GM19397 (cell line): ENCODE data around the gene SFXN1.

Source experiments
- ATAC-seq: cut with Tn5 transposase; IDR thresholded peaks from one replicate; pipeline ENCODE4 v1.9.1; 2021; ENCODE audit warnings: mild to moderate bottlenecking, moderate library complexity; ENCODE audit not compliant: unreplicated experiment

Gene SFXN1

DNA sequence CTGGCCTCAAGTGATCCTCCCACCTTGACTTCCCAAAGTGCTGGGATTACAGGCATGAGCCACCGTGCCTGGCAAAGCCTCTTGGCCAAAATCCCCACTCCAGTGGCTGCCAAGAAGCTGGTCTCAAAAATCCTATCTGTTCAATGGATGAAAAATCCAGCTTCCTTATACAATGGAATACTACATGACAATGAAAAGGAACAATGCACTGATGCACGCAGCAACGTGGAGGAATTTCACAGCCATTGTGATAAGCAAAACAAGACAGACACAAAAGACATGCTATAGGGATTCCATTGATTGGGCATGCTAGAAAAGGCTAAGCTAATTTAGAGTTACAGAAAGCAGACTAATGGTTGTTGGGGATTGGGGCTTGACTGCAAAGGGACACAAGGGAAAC, 13.1 kb upstream of the SFXN1 start:
- no peak for ATAC-seq

DNA sequence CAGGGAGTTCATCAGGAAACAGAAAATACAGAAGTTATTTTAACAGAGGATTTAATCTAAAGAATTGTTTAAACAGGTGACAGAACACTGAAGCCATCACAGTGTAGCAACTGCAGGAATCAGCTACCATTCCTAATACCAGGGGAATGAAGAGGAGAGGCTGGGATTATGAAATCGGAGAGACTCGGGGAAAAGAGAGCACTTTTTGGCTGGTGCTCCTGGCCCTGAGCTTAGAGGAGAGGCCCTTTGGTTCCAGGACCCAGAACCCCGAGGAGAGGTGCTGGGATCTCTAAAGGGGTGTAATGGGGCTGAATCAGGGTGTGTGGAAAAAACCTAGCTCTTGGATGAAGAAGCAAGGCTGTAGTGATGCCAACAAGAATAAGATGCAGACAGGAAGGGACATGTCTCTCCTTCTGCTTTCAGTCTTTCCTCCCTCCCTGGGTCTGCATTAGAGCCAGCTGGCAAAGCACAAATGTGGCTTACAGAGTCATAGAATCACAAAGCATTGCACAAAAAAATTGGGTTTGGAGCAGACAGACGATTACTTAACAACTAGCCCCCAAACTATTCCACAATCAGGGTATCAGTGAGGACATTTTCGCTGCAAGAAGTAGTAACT, 11.6 kb upstream of the SFXN1 start:
- no peak for ATAC-seq

DNA sequence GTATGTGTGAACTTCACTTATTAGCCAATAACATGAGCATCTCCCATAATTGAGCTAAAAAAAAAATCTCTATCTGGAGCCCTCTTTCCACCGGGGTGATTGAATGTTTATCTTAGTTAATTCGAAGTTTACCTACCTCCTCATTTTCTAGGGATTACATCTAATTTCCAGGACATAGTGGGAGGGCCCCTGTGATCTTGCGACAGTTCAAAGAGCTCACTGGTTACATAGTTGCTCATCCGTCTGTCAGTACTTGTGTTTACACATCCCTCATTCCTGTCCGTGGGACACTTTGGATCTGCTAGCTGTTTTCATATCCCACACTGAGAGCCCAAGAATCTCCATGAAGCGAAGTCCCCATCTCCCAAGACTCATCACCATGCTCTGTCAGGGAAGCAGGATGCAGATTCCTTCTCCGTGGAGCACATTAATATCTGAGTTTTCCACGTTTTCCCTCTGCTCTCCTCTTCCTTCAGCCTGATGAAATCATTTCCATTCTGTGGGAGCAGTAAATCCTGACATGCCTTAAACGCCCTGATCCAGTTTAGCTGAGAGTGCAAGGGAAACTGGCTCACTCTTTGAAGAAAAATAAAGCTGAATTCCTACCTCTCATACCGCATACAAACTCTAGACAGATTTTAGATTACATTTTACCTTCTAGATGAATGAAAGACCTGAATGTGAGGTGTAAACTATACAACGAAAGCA, 10.2 kb upstream of the SFXN1 start:
- ATAC-seq: no peak

DNA sequence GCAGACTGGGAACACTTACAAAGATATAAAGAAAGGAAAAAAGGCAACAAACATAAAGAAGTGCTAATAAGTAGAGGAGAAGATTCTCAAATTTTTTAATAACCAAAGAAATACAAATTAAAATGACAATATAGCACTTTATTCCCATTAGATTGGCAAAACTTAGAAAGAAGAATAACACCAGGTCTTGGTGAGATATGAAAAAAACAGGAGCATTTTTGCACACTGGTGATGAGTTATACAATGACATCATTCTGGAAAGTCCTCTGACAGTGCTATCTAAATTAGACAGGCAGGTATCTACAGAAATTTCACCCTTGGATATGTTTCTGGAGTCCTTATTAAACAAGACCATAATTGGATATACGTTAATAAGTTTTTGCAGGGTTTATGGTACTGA, 9.5 kb upstream of the SFXN1 start:
- ATAC-seq: no peak

DNA sequence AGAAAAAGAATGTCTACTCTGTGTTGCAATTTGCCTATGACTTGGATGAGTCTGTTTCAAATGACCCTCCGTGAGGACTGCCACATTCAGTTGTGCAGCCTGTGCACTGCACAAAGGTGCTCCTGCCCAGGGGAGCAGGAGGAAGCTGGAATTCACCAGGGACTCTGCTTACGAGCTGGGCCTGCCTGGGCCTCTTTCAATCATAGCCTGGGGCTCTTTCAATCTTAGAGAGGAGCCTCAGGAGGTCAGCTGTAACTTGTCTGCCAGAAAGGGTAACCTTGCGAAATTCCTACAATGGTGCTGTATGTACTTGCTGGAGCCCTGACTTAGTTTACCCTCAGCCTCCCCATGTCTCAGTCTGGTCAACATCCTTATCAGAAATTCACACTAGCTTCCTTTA, 8.4 kb upstream of the SFXN1 start:
- ATAC-seq: no peak

DNA sequence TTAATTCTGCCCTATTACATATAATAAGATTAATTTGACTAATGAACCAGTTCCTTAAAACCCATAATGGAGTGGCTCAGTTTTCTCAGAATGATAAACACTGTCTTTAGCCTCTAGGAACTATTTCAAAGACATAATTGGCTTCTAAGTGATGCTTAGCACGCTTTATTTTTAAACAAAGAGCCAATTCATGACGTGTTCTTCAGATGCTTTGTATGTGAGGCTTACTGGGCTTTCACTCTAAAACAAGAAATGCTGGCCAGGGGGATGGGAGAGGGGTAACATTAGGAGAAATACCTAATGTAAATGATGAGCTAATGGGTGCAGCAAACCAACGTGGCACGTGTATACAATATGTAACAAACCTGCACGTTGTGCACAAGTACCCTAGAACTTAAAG, 7.6 kb upstream of the SFXN1 start:
- ATAC-seq: no peak

DNA sequence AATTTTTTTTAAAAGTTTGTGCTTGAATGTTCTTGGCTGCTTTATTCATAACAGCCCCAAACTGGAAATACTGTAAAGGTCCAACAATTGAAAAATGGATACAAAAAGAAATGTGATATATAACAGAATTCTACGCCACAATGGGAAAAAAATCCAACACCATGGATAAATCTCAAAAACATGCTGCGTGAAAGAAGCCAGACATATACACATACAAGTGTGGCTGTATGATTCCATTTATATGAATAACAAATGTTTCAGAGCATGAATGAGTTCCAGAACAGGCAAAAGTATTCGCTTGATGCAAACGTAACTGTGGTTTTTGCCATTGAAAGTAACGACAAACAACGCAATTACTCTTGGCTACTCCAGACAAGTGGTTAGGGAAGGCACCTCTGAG, 7.2 kb upstream of the SFXN1 start:
- ATAC-seq: no peak

DNA sequence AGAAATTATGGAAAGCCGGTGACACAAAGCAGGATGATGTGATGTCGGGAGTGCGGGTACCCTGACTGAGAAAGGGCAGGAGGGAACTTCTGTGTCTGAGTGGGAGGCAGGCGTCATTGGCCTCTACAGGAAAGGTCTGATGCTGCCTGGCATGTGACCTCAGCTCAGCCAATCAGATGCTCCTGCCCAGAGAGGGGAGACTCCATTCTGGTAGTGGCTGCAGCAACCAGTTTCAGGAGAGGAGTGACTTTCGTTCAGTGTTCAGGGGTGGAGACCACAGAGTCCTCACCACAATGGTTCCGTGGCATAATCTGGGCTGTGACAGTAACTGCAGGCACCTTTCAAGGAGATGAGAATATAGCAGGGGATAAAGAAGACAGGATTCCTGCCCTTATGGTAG, 6.7 kb upstream of the SFXN1 start:
- no peak for ATAC-seq

DNA sequence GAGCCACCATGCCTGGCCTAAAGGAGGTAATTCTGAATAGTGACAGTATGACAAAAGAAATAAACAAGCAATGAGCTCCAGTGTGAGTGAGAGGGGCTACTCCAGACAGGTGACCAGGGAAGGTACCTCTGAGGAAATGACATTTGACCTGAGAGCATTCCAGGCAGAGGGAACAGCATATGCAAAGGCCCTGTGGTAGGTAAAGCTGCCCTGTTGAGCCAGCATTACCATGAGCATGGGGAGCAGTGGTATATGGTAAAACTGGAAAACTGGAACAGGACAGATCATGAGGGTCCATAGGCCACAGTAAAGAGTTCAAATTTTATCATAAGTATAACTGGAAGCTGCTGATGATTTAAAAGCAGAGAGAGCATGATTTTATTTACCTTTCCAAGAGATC, 6.0 kb upstream of the SFXN1 start:
- no peak for ATAC-seq

DNA sequence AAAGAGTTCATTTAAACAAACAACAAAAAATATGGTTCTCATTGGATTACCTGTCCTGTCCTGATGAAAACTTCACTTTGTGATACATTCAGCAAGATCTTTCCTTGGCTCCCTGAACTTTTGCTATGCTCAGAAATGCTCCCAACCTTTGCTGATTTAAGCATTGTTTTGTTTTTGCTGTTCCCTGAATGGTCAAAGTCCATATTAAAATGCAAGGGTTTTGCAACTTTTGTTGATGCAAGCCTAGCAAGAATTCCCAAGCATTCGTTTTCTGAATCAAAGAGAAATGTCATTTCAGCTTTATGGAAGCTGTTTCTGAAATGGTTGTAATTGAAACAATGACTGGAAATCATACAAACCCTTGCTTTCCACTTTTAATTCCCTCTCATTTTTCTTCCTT, 3.1 kb upstream of the SFXN1 start:
- no peak for ATAC-seq

DNA sequence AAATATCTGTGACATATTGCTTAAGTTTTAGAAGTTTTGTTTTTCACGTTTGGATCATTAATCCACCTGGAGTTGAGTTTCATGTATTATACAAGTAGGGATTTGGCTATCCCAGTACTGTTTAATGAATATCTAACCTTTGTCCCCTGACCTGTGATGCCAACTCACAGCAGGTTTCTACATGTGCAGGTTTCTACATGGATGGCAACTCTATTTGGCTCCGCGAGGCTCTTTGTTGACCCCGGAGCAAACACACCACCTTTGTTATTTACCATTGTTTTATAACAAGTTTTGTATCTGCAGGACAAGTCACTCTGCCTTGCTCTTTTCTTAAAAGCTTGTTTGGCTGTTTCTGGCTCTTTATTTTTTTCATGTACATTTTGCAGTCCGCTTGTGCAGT, 920 bp upstream of the SFXN1 start:
- ATAC-seq: no peak

DNA sequence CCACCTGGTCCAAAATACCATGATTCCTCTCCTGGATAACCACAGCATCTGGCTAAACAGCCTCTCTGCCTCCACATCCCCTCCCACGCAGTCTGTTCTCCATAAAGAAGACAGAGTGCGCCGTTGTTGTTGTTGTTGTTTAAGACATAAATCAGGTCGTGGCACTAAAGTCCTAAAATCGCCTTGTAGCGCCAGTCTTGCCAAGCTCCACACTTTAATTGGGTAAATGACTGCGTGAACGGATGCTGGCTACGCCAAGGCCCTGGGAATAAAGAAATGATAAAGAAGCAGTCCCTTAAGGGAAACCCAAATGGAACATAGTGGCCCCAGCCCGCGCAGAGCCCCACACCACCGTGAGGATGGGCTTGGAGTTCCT, 364 bp upstream of the SFXN1 start:
- no peak for ATAC-seq

DNA sequence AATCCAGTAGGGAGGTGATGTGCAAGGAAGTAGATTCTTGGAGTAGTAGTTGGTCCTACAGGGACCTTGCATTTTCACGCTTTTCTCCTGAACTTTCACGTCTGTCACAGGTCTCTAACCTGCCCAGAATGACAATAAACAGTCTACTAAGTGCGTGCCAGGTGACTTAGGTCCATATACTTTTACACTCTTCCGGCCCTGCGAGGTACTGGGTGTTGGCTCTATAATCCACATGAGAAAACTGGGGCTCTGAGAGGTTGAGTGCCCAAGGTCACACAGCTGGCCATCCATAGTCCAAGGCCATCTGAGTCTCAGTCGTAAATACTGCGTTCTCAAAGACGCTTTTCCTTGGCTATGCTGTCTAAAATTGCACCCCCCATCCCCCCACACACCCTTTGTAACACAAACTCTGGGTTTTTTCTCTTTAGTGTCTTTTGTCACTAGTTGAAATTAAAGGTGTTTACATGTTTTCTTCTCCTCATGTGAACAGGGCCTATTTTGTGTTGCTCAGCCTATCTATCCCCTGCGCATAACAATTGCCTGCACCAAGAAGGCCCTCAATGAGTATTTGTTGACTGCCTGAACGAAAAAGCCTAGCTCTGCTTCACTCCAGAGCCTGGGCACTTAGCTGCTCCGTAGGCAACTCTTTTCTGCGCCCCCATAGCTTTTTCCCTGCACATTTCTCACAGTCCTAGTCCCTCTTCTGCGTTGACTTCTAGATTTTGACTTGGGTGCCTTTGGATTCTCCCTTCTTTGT, 943 bp downstream of the SFXN1 start:
- peak; percentile 6 for ATAC-seq

DNA sequence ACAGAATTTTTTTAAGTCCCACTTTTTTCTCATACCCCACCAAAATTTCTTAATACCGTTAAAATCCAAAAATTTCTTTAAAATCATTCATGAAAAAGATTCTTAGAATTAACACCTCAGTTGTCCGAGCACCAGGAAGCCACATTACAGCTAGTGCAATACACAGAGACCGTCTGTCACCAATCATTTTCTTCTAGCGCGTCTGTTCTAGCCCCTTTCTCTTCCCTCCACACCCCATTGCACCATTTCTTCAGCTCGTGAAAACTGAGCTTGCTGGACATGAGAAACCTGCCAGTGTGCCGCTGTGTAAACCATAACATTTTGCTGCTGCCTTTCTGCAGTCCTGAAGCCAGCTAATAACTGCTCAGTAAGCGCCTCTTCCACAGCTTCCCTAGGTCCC, 5.0 kb downstream of the SFXN1 start:
- ATAC-seq: no peak

DNA sequence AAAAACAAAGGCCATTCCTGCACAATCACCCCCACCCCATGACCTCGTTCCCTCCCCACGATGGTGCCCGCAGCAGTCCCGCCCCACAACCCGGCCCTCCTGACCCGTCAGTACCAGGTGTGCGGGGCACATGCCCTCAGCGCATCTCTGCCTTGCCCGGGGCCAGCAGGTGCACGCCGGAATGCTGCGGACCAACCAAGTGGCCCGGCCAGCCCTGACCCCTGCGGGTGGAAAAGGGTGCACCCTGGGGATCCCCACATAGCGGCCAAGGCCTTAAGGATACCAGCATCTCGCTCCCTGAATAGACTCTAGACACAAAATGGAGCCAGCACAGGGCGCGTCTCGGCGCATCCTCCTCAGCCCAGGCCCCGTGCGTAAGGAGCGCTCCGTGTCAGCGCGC, 6.0 kb downstream of the SFXN1 start:
- no peak for ATAC-seq

DNA sequence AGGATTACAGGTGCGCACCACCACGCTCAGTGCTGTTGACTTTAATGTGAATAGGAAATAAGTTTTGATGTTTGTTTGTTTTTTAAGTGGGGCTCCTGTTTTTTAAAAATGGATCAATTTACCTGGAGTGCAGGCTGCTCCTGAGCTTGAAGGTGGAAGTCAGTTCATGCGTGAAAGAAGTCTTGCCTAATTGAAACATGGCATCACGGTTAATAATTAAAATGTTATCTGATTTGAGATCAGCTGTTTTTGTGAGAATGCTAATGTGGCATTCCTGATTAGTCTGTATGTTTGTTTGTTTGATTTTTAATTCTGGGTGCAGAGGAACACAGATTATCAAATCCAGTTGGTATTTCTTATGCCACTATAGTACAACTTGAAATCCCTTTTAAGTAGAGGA, 6.5 kb downstream of the SFXN1 start:
- no peak for ATAC-seq

DNA sequence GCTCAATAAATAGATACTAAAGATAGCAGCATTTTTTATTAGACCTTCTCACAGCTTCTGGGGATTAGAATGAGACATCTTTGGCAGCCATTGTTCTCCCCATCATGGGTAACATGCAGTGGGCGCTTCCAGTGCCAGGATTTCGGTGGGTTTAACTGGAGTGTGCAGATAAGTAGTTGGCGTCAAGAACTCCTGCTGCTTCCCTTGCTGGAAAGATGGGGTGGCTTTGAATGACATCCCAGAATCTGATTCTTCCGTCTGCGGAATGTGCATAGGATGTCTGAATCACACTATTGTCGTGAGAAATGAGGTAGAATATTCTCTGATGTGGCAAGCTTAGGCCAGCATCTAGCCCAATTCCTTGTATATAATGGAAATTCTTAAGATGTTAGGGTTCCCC, 7.3 kb downstream of the SFXN1 start:
- ATAC-seq: no peak

DNA sequence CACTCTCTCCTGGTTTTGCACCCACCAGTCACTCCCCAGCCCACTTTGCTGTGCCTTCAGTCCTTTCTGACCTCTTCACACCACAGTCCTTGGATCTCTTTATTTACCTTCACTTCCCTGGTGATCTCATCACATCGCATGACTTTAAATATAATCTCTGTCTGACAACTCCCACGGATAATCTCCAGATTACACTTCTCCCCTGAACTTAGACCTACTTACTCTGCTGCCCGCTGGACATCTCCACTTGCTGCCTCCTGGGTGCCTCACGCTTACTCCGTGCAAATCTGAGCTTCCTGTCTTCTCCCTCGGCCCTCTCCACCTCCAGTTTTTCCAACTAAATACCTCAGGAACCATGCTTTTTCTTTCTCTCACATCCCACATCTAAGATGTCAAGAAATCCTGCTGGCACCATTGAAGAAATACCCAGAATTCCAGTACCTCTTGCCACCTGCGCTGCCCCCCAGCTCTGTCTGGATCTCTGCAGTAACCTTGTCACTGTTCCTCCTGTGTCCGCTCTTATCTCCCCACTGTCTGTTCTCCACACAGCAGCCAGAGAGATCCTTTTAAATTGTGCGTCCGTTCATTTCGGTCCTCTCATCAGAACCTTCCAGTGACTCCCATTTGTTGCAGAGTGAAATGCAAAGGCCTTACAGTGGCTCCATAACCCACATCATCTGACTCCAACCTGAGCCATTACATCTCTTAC, 9.3 kb downstream of the SFXN1 start:
- ATAC-seq: no peak

DNA sequence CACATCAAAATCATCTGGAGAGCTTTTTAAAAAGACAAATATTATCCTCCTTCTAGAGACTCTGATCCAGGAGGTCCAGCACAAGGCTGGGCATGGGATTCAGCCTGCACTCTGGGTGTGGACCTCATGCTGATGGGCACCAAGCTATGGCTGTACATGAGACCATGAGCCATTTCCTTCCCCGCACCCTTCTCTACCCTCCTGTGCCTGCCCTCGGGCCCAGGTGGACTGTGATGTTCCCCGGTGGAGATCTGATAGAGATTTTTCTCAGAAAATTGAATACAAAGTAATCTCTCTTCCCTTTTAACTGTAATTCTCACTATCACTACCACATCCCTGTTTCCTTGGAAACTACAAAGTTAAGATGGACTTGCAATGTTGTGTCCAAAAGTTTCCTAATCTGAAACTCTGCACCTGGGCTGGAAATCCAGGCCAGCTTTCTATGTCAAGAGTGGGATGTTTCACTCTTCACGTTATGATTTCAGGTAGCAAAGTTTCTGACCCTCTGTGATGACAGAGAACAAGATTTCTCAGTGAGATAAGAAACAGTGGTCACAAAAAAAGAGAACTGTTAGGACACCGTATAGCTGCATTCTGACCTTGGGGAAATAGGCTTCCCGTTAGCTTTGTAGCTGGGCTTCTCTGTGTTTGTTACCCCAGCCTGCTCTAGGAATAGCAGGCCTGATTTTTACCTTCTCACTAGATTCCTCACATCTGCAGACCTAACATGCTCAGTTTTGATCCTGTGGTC, 11.5 kb downstream of the SFXN1 start:
- no peak for ATAC-seq

DNA sequence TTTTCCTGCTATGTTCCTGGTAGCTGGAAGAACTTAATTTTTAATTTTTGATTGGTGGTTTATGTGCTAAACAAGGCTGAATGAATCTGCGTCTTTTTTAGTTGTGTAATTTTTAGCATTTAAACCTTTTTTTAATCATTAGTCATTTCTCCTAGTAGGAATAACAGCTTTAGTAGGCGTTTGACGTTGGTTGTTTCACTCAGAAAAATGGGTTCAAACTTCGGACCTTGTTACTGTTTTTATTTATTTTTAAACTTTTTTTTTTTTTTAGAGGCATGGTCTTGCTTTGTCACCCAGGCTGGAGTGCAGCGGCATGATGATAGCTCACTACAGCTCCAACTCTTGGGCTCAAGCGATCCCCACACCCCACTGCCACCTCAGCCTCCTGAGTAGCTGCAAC, 12.9 kb downstream of the SFXN1 start:
- no peak for ATAC-seq

DNA sequence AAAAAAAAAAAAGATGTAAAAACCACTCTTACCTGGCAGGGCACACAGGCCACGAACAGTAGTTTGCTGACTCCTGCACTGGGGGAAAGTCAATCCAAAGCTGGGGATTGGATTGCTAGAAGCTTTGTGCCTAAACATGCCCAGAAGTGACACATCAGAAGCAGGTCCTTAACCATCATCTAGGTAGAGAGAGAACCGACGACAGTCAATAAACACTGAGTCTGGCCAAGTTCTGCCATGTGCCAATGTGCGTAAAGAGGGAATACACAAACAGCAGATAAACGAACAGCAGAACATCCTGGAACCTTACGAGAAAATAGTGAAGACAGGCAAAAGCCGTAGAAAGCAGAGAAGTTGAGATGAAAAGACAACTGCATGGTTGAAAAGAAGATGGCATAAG, 14.9 kb downstream of the SFXN1 start:
- ATAC-seq: no peak
